GM12892 (cell line): Measurements from ENCODE around the gene KLK1.

ENCODE experiments used
- POLR2A ChIP-seq: IDR thresholded peaks from 2 replicates; pipeline ENCODE4 v1.6.1; 2011; ENCODE audit warnings: low read depth, low read length, control low read depth
- TAF1 ChIP-seq: IDR thresholded peaks from 2 replicates; pipeline ENCODE4 v1.6.1; 2011; ENCODE audit warnings: low read depth, mild to moderate bottlenecking, control low read depth, low read length, borderline replicate concordance

DNA sequence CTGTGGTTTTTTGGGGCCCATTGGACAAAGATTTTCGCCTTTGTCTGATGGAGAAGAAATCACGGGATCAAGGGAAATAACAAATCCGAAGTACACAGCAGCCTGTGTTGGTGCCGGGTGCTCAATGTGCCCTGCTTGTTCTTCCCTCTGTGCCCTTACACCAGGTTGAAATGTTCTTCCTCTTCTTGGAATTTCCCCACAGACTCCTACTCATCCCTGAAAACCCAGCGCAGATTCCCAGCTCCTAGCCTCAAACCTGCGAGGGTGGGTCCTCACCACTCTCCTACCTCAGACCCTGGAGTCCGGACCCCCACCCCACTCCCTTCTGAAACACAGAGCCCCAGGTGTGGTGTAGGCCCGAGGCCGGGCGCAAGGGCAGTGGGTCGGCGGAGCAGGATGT lies 38.3 kb downstream of the KLK1 start:
- TF ChIP-seq POLR2A, result no peak
- TF ChIP-seq TAF1, result no peak
